ENCODE measurements around the gene ITPRIP. TPM values are rescaled to one million over a fixed set of nuclear protein-coding genes. Genes with fewer than 3 reads are reported as not detected.

ITPRIP gene
- 10 to 100 TPM; 37.0 to 67.8 (median 53.3) TPM for polyA plus RNA-seq

GRCh38 chr10:104337985-104338735 is at the start of gene ITPRIP:
TSS of gene ITPRIP (minus strand) at chr10:104338465. CDS start at chr10:104316051, 22,414 bp downstream.
- peak within 1 kb of the TSS; percentile 95 to 100 (median 97) for H3K4me3 Mint-ChIP-seq
- peaks cover 55 to 62% of the 10 kb centered on the region in 2 donors for H3K4me1 Mint-ChIP-seq
- peak; percentile 89 for DNase-seq
- H3K9me3 Mint-ChIP-seq = no peaks in the 10 kb centered on the region
- peaks cover 15 to 31% (median 30%) of the 10 kb centered on the region in 3 donors for H3K27me3 Mint-ChIP-seq (ENCODE audit: low read depth in 3 of 3)
- peak within 1 kb of the TSS; percentile 98 to 100 (median 100) for H3K27ac Mint-ChIP-seq
- H3K36me3 Mint-ChIP-seq = peaks cover 0 to 4% (median 2%) of the 10 kb centered on the region in 3 donors

- DNase-seq = no peak
- peak overlapping the region; percentile 47 to 77 (median 56) for H3K4me3 Mint-ChIP-seq
- H3K4me1 Mint-ChIP-seq = peaks cover 25 to 68% of the 10 kb centered on the region in 2 donors
- H3K9me3 Mint-ChIP-seq = no peaks in the 10 kb centered on the region
- H3K36me3 Mint-ChIP-seq = no peaks in the 10 kb centered on the region
- H3K27ac Mint-ChIP-seq = peak overlapping the region in 5 of 6 donors; percentile 12 to 60 (median 21)
- H3K27me3 Mint-ChIP-seq (ENCODE audit: low read depth in 3 of 3) = peaks cover 0 to 2% (median 0%) of the 10 kb centered on the region in 3 donors
Observed at GRCh38 chr10:104387130-104387888, 49.0 kb upstream of the ITPRIP start.

- peaks cover 0 to 11% of the 10 kb centered on the region in 2 donors for H3K4me1 Mint-ChIP-seq
- no peaks in the 10 kb centered on the region for H3K36me3 Mint-ChIP-seq
- no peaks in the 10 kb centered on the region for H3K9me3 Mint-ChIP-seq
- no peak overlapping the region for H3K4me3 Mint-ChIP-seq
- DNase-seq = no peak
- H3K27me3 Mint-ChIP-seq (ENCODE audit: low read depth in 3 of 3) = peaks cover 0 to 11% (median 6%) of the 10 kb centered on the region in 3 donors
- H3K27ac Mint-ChIP-seq = no peak overlapping the region
Observed at GRCh38 chr10:104380336-104380735, 42.1 kb upstream of the ITPRIP start.

GRCh38 chr10:104376784-104377300 is 38.6 kb upstream of the ITPRIP start:
- H3K9me3 Mint-ChIP-seq = no peaks in the 10 kb centered on the region
- H3K4me3 Mint-ChIP-seq = no peak overlapping the region
- no peak for DNase-seq
- peaks cover 3 to 20% (median 9%) of the 10 kb centered on the region in 3 donors for H3K27me3 Mint-ChIP-seq (ENCODE audit: low read depth in 3 of 3)
- no peaks in the 10 kb centered on the region for H3K4me1 Mint-ChIP-seq
- H3K27ac Mint-ChIP-seq = no peak overlapping the region
- peaks cover 0 to 4% (median 0%) of the 10 kb centered on the region in 3 donors for H3K36me3 Mint-ChIP-seq

- Mint-ChIP-seq H3K36me3 (peaks cover 0 to 4% (median 0%) of the 10 kb centered on the region in 3 donors), H3K4me1 (no peaks in the 10 kb centered on the region), H3K27ac (no peak overlapping the region), H3K4me3 (no peak overlapping the region), H3K27me3 (ENCODE audit: low read depth in 3 of 3) (peaks cover 5 to 23% (median 9%) of the 10 kb centered on the region in 3 donors), H3K9me3 (no peaks in the 10 kb centered on the region)
- DNase-seq = no peak
Observed at GRCh38 chr10:104374591-104374990, 36.3 kb upstream of the ITPRIP start.

- Mint-ChIP-seq H3K4me1 (no peaks in the 10 kb centered on the region), H3K4me3 (no peak overlapping the region), H3K36me3 (peaks cover 0 to 4% (median 0%) of the 10 kb centered on the region in 3 donors), H3K9me3 (no peaks in the 10 kb centered on the region), H3K27ac (no peak overlapping the region), H3K27me3 (ENCODE audit: low read depth in 3 of 3) (peaks cover 5 to 22% (median 9%) of the 10 kb centered on the region in 3 donors)
- no peak for DNase-seq
Observed at GRCh38 chr10:104371753-104372152, 33.5 kb upstream of the ITPRIP start.

GRCh38 chr10:104368381-104368780 is 30.1 kb upstream of the ITPRIP start:
- Mint-ChIP-seq H3K36me3 (peaks cover 0 to 4% (median 0%) of the 10 kb centered on the region in 3 donors), H3K4me3 (no peak overlapping the region), H3K4me1 (no peaks in the 10 kb centered on the region), H3K27ac (no peak overlapping the region), H3K9me3 (no peaks in the 10 kb centered on the region), H3K27me3 (ENCODE audit: low read depth in 3 of 3) (peaks cover 2 to 14% (median 5%) of the 10 kb centered on the region in 3 donors)
- DNase-seq = no peak

GRCh38 chr10:104367904-104368303 is 29.6 kb upstream of the ITPRIP start:
- Mint-ChIP-seq H3K27ac (no peak overlapping the region), H3K36me3 (peaks cover 0 to 4% (median 0%) of the 10 kb centered on the region in 3 donors), H3K27me3 (ENCODE audit: low read depth in 3 of 3) (peaks cover 2 to 11% (median 5%) of the 10 kb centered on the region in 3 donors), H3K4me3 (no peak overlapping the region), H3K9me3 (no peaks in the 10 kb centered on the region), H3K4me1 (no peaks in the 10 kb centered on the region)
- no peak for DNase-seq

- H3K27me3 Mint-ChIP-seq (ENCODE audit: low read depth in 3 of 3) = peaks cover 2 to 5% (median 2%) of the 10 kb centered on the region in 3 donors
- no peaks in the 10 kb centered on the region for H3K9me3 Mint-ChIP-seq
- H3K4me3 Mint-ChIP-seq = no peak overlapping the region
- no peak for DNase-seq
- H3K36me3 Mint-ChIP-seq = no peaks in the 10 kb centered on the region
- no peak overlapping the region for H3K27ac Mint-ChIP-seq
- no peaks in the 10 kb centered on the region for H3K4me1 Mint-ChIP-seq
Observed at GRCh38 chr10:104359811-104360210, 21.5 kb upstream of the ITPRIP start.

- Mint-ChIP-seq H3K9me3 (no peaks in the 10 kb centered on the region), H3K4me3 (peak within 1 kb of the TSS in 1 of 5 donors; percentile 22), H3K27ac (peak within 1 kb of the TSS in 4 of 6 donors; percentile 14 to 76 (median 60))
Observed at GRCh38 chr10:104353325-104354048, 15.2 kb upstream of the ITPRIP start, which contains the start of gene CFAP58. TSS of gene CFAP58 (plus strand) at chr10:104353833. CDS start at chr10:104353898, 65 bp downstream.

GRCh38 chr10:104351919-104352318 is 13.7 kb upstream of the ITPRIP start:
- Mint-ChIP-seq H3K36me3 (no peaks in the 10 kb centered on the region), H3K9me3 (no peaks in the 10 kb centered on the region), H3K4me3 (peak overlapping the region in 3 of 5 donors; percentile 22 to 56 (median 51)), H3K4me1 (peaks cover 5 to 20% of the 10 kb centered on the region in 2 donors), H3K27me3 (ENCODE audit: low read depth in 3 of 3) (peaks cover 0 to 7% (median 5%) of the 10 kb centered on the region in 3 donors), H3K27ac (peak overlapping the region in 5 of 6 donors; percentile 47 to 77 (median 74))
- no peak for DNase-seq

More at GRCh38 chr10:104353325-104354048, 15.2 kb upstream of the ITPRIP start, which contains the start of gene CFAP58:
- H3K4me1 Mint-ChIP-seq = peaks cover 0 to 14% of the 10 kb centered on the region in 2 donors
- H3K27me3 Mint-ChIP-seq (ENCODE audit: low read depth in 3 of 3) = peaks cover 0 to 7% (median 5%) of the 10 kb centered on the region in 3 donors
- H3K36me3 Mint-ChIP-seq = no peaks in the 10 kb centered on the region
- peak; percentile 87 to 89 (median 87) for DNase-seq

GRCh38 chr10:104351061-104351702 is 12.9 kb upstream of the ITPRIP start:
- Mint-ChIP-seq H3K36me3 (no peaks in the 10 kb centered on the region), H3K4me1 (peaks cover 9 to 24% of the 10 kb centered on the region in 2 donors), H3K27ac (peak overlapping the region in 5 of 6 donors; percentile 42 to 76 (median 47)), H3K9me3 (no peaks in the 10 kb centered on the region), H3K27me3 (ENCODE audit: low read depth in 3 of 3) (peaks cover 0 to 7% (median 5%) of the 10 kb centered on the region in 3 donors), H3K4me3 (peak overlapping the region in 1 of 5 donors; percentile 40)
- no peak for DNase-seq
